ENCODE data around the gene TFB1M.

DNA sequence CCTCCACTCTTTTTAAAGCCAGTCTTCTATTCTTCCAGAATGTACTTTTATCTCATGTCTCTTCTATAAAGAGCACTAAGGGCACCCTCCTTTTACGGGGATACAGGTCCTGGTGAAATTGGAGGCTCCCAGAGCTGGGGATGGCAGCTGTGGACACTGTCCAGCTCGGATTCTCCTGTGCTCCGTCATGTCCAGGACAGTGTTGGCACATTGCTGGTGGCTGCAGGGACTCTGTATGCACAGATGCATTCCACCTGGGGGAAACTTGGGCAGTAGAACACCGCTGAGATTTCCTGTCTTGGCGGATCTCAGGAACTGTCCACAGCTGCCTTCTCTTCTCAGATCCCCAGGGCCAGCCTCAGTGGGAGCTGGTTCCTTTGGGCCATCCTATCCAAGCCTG is 107.1 kb downstream of the TFB1M start:
- TF ChIP-seq, protein P1, sequence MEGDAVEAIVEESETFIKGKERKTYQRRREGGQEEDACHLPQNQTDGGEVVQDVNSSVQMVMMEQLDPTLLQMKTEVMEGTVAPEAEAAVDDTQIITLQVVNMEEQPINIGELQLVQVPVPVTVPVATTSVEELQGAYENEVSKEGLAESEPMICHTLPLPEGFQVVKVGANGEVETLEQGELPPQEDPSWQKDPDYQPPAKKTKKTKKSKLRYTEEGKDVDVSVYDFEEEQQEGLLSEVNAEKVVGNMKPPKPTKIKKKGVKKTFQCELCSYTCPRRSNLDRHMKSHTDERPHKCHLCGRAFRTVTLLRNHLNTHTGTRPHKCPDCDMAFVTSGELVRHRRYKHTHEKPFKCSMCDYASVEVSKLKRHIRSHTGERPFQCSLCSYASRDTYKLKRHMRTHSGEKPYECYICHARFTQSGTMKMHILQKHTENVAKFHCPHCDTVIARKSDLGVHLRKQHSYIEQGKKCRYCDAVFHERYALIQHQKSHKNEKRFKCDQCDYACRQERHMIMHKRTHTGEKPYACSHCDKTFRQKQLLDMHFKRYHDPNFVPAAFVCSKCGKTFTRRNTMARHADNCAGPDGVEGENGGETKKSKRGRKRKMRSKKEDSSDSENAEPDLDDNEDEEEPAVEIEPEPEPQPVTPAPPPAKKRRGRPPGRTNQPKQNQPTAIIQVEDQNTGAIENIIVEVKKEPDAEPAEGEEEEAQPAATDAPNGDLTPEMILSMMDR (tag by site-specific recombination; IDR thresholded peaks at IDR 0.05), result no peak
- no peak for TF ChIP-seq ZNF510 (tag by site-specific recombination; IDR thresholded peaks at IDR 0.05; ENCODE audit: insufficient replicate concordance)
- TF ChIP-seq, protein P2, sequence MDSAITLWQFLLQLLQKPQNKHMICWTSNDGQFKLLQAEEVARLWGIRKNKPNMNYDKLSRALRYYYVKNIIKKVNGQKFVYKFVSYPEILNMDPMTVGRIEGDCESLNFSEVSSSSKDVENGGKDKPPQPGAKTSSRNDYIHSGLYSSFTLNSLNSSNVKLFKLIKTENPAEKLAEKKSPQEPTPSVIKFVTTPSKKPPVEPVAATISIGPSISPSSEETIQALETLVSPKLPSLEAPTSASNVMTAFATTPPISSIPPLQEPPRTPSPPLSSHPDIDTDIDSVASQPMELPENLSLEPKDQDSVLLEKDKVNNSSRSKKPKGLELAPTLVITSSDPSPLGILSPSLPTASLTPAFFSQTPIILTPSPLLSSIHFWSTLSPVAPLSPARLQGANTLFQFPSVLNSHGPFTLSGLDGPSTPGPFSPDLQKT (IDR thresholded peaks at IDR 0.05; ENCODE audit: borderline replicate concordance, low read depth, low read length), result no peak
- no peak for TF ChIP-seq ZNF121 (tag by site-specific recombination; IDR thresholded peaks at IDR 0.05)
- no peak for TF ChIP-seq BCL11B (tag by site-specific recombination; IDR thresholded peaks at IDR 0.05; ENCODE audit: low read depth)
- no peak for TF ChIP-seq SP2 (tag by site-specific recombination; IDR thresholded peaks at IDR 0.05)
- TF ChIP-seq IKZF3 (tag by site-specific recombination; IDR thresholded peaks at IDR 0.05), result no peak
- TF ChIP-seq ZNF23 (tag by site-specific recombination; IDR thresholded peaks at IDR 0.05; ENCODE audit: borderline replicate concordance), result no peak
- no peak for TF ChIP-seq FEZF1 (tag by site-specific recombination; IDR thresholded peaks at IDR 0.05)
- TF ChIP-seq KLF16 (tag by site-specific recombination; IDR thresholded peaks at IDR 0.05), result no peak
- no peak for TF ChIP-seq ZNF416 (tag by site-specific recombination; IDR thresholded peaks at IDR 0.05)
- TF ChIP-seq ZBTB1 (tag by site-specific recombination; IDR thresholded peaks at IDR 0.05), result no peak
